Fibroblast of the aortic adventitia (primary cell): Measurements from ENCODE around the gene KDM6A. TPM values are rescaled to one million over a fixed set of nuclear protein-coding genes. Genes with fewer than 3 reads are reported as not detected.
"Not testable (repeated sequence)": the region's sequence is repeated elsewhere in the genome, so short reads cannot be mapped to it uniquely, and the experiment has no call there.

ENCODE experiments used
- DNase-seq: peaks from one replicate; pipeline ENCODE4 v3.0.0-alpha.2; 2010; ENCODE audit warnings: low read depth
- H3K4me3 ChIP-seq: 2 replicates; pipeline ENCODE4 v1.5.1; 2011; ENCODE audit warnings: low read depth, mild to moderate bottlenecking, control low read depth, low read length, moderate library complexity
- total RNA-seq: library from RNA; depleted of rRNA; stranded (reverse); fragments of >200 nt; gene quantifications from 2 replicates; pipeline ENCODE4 v1.2.3, GENCODE V29; 2012; ENCODE audit warnings: low replicate concordance
- TF ChIP-seq, protein P1 (sequence below): IDR thresholded peaks from 2 replicates; pipeline ENCODE4 v1.5.1; 2011; ENCODE audit warnings: mild to moderate bottlenecking, low read length, control low read depth, inconsistent platforms; ENCODE audit not compliant: insufficient read depth

Gene KDM6A
- total RNA-seq, 1 donor = 20.6 TPM

- no peak overlapping the region for H3K4me3 ChIP-seq
- TF ChIP-seq, protein P1, sequence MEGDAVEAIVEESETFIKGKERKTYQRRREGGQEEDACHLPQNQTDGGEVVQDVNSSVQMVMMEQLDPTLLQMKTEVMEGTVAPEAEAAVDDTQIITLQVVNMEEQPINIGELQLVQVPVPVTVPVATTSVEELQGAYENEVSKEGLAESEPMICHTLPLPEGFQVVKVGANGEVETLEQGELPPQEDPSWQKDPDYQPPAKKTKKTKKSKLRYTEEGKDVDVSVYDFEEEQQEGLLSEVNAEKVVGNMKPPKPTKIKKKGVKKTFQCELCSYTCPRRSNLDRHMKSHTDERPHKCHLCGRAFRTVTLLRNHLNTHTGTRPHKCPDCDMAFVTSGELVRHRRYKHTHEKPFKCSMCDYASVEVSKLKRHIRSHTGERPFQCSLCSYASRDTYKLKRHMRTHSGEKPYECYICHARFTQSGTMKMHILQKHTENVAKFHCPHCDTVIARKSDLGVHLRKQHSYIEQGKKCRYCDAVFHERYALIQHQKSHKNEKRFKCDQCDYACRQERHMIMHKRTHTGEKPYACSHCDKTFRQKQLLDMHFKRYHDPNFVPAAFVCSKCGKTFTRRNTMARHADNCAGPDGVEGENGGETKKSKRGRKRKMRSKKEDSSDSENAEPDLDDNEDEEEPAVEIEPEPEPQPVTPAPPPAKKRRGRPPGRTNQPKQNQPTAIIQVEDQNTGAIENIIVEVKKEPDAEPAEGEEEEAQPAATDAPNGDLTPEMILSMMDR = peak; percentile 73
- DNase-seq = peak; percentile 77
Measured at GRCh38 chrX:45070116-45071007, 197.4 kb downstream of the KDM6A start.

- H3K4me3 ChIP-seq, DNase-seq: not testable (repeated sequence)
Measured at GRCh38 chrX:45073011-45073410, 200.0 kb downstream of the KDM6A start.

DNA sequence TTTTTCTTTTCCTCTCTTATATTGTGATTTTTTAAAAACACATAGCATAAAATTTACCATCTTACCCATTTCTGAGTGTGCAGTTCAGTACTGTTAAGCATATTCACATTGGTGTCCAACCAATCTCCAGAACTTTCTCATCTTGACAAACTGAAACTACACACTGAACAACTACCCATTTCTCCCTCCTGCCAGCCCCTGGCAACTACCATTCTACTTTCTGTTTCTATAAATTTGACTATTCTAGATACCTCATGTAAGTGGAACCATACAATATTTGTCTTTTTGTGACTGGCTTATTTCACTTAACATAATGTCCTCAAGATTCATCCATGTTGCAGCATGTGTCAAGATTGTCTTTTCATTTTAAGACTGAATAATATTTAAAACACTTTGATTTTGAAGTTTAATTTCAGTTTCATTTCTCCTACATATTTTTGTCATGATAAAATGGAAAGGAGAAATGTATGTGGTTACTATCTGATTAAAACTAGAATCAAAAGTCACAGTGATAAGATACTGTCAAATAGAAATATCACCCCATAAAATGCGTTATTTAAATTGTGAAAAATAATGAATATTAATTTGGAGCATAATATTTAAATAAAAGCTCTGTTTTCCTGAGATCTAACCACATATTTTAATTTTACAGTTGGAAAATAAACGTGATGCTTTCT is 204.9 kb downstream of the KDM6A start:
- DNase-seq = peak; percentile 3
- H3K4me3 ChIP-seq = no peak overlapping the region
- TF ChIP-seq, protein P1 = no peak

- H3K4me3 ChIP-seq = no peak overlapping the region
- TF ChIP-seq, protein P1 = no peak
- no peak for DNase-seq
Measured at GRCh38 chrX:45083314-45083713, 210.3 kb downstream of the KDM6A start.

DNA sequence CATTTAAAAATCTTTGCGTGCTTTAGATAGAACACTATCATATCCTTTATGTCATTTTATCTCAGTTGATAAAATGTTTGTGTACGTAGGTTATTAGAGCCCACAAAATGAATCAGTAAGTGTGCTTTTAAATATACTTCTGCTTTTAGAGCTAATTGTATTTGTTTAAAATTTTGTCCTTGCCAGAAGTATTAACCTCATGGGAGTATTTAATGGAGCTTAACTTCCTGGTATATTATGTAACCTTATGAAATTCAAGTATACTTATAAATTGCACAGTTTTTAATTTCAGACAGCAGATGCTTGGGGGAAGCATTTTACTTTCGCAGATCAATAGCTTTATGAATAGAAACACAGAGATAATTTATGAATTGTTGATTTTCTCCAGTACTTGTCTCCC is 237.5 kb downstream of the KDM6A start:
- no peak for DNase-seq
- TF ChIP-seq, protein P1 = no peak
- no peak overlapping the region for H3K4me3 ChIP-seq

GRCh38 chrX:45126158-45126557 is 253.2 kb downstream of the KDM6A start:
- TF ChIP-seq, protein P1 = no peak
- DNase-seq = no peak
- H3K4me3 ChIP-seq = no peak overlapping the region

GRCh38 chrX:45128896-45129454 is 256.0 kb downstream of the KDM6A start:
- DNase-seq = no peak
- H3K4me3 ChIP-seq = no peak overlapping the region
- TF ChIP-seq, protein P1 = no peak
